ENCODE results near the gene DYNLT2B.

GRCh38 chr3:196339044-196339443 is 21.0 kb upstream of the DYNLT2B start:
- TF ChIP-seq, protein P1, sequence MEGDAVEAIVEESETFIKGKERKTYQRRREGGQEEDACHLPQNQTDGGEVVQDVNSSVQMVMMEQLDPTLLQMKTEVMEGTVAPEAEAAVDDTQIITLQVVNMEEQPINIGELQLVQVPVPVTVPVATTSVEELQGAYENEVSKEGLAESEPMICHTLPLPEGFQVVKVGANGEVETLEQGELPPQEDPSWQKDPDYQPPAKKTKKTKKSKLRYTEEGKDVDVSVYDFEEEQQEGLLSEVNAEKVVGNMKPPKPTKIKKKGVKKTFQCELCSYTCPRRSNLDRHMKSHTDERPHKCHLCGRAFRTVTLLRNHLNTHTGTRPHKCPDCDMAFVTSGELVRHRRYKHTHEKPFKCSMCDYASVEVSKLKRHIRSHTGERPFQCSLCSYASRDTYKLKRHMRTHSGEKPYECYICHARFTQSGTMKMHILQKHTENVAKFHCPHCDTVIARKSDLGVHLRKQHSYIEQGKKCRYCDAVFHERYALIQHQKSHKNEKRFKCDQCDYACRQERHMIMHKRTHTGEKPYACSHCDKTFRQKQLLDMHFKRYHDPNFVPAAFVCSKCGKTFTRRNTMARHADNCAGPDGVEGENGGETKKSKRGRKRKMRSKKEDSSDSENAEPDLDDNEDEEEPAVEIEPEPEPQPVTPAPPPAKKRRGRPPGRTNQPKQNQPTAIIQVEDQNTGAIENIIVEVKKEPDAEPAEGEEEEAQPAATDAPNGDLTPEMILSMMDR (IDR thresholded peaks at IDR 0.05): no peak
- no peak for TF ChIP-seq POLR2A (IDR thresholded peaks at IDR 0.05)
- TF ChIP-seq EP300 (IDR thresholded peaks at IDR 0.05): no peak
